ENCODE data around the gene UBASH3A.

Gene UBASH3A

GRCh38 chr21:42413093-42413492 is 9.4 kb downstream of the UBASH3A start:
- DNase-seq = no peak

GRCh38 chr21:42413500-42413899 is 9.8 kb downstream of the UBASH3A start:
- DNase-seq = no peak

- no peak for DNase-seq
Observed at GRCh38 chr21:42414066-42414465, 10.4 kb downstream of the UBASH3A start.

- DNase-seq = no peak
Observed at GRCh38 chr21:42414553-42414927, 10.8 kb downstream of the UBASH3A start.

- DNase-seq = no peak
Observed at GRCh38 chr21:42414928-42415769, 11.4 kb downstream of the UBASH3A start.

- DNase-seq = no peak
Observed at GRCh38 chr21:42417533-42417932, 13.8 kb downstream of the UBASH3A start.

GRCh38 chr21:42418886-42419285 is 15.2 kb downstream of the UBASH3A start:
- no peak for DNase-seq

- DNase-seq = no peak
Observed at GRCh38 chr21:42419845-42420244, 16.1 kb downstream of the UBASH3A start.

GRCh38 chr21:42421018-42421793 is 17.5 kb downstream of the UBASH3A start:
- no peak for DNase-seq

- DNase-seq = no peak
Observed at GRCh38 chr21:42423197-42423675, 19.5 kb downstream of the UBASH3A start.

- no peak for DNase-seq
Observed at GRCh38 chr21:42423685-42424084, 20.0 kb downstream of the UBASH3A start.

- no peak for DNase-seq
Observed at GRCh38 chr21:42424914-42425541, 21.3 kb downstream of the UBASH3A start.

- no peak for DNase-seq
Observed at GRCh38 chr21:42425591-42425990, 21.9 kb downstream of the UBASH3A start.

- DNase-seq = no peak
Observed at GRCh38 chr21:42426424-42426823, 22.7 kb downstream of the UBASH3A start.

GRCh38 chr21:42426876-42427480 is 23.3 kb downstream of the UBASH3A start:
- no peak for DNase-seq

- no peak for DNase-seq
Observed at GRCh38 chr21:42427809-42428419, 24.2 kb downstream of the UBASH3A start.

GRCh38 chr21:42429021-42429420 is 25.3 kb downstream of the UBASH3A start:
- DNase-seq = no peak

GRCh38 chr21:42429856-42430255 is 26.2 kb downstream of the UBASH3A start:
- no peak for DNase-seq

GRCh38 chr21:42430521-42430920 is 26.8 kb downstream of the UBASH3A start:
- no peak for DNase-seq

- DNase-seq = no peak
Observed at GRCh38 chr21:42431196-42431595, 27.5 kb downstream of the UBASH3A start.

GRCh38 chr21:42432695-42433094 is 29.0 kb downstream of the UBASH3A start:
- no peak for DNase-seq

- DNase-seq = no peak
Observed at GRCh38 chr21:42433946-42434551, 30.3 kb downstream of the UBASH3A start.
